GM12864 (cell line): Measurements from ENCODE around the gene ANKS3.

Source experiments
- DNase-seq: peaks from one replicate; pipeline ENCODE4 v3.0.0-alpha.2; 2011; ENCODE audit warnings: low read depth
- H3K4me3 ChIP-seq: 2 replicates; pipeline ENCODE4 v1.5.1; 2011; ENCODE audit warnings: mild to moderate bottlenecking, low read depth, low read length, control low read depth
- TF ChIP-seq, protein P1 (sequence below): IDR thresholded peaks from 2 replicates; pipeline ENCODE4 v1.5.1; 2011; ENCODE audit warnings: low read depth, mild to moderate bottlenecking, moderate library complexity, low read length, control low read depth, inconsistent platforms; ENCODE audit errors: missing control alignments

Gene ANKS3

DNA sequence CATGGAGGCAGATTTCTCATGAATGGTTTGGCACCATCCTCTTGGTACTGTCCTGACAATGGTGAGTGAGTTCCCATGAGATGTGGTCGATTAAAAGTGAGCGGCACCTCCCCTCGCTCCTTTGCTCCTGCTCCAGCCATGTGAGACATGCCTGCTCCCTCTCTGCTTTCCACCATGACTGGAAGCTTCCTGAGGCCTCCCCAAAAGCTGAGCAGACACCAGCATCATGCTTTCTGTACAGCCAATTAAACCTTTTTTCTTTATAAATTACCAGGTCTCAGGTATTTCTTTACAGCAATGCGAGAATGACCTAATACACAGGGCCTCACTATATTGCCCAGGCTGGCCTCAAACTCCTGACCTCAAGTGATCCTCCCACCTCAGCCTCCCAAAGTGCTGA, 20.8 kb upstream of the ANKS3 start:
- no peak for DNase-seq
- TF ChIP-seq, protein P1, sequence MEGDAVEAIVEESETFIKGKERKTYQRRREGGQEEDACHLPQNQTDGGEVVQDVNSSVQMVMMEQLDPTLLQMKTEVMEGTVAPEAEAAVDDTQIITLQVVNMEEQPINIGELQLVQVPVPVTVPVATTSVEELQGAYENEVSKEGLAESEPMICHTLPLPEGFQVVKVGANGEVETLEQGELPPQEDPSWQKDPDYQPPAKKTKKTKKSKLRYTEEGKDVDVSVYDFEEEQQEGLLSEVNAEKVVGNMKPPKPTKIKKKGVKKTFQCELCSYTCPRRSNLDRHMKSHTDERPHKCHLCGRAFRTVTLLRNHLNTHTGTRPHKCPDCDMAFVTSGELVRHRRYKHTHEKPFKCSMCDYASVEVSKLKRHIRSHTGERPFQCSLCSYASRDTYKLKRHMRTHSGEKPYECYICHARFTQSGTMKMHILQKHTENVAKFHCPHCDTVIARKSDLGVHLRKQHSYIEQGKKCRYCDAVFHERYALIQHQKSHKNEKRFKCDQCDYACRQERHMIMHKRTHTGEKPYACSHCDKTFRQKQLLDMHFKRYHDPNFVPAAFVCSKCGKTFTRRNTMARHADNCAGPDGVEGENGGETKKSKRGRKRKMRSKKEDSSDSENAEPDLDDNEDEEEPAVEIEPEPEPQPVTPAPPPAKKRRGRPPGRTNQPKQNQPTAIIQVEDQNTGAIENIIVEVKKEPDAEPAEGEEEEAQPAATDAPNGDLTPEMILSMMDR, result no peak
- H3K4me3 ChIP-seq, result no peak overlapping the region

DNA sequence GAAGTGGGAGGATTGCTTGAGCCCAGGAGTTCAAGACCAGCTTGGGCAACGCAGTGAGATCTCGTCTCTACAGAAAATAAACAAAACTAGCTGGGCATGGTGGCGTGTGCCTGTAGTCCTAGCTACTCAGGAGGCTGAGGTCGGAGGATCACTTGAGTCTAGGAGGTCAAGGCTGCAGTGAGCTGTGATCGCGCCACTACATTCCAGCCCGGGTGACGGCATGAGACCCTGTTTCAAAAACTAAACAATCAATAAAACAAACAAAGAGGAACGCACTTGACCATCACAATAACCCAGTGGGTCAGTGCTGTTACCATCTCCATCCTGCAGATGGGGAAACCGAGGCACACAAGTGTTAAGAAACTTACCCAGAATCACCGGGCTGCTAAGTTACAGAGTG, 19.2 kb upstream of the ANKS3 start:
- TF ChIP-seq, protein P1, result no peak
- H3K4me3 ChIP-seq, result no peak overlapping the region
- DNase-seq, result no peak

DNA sequence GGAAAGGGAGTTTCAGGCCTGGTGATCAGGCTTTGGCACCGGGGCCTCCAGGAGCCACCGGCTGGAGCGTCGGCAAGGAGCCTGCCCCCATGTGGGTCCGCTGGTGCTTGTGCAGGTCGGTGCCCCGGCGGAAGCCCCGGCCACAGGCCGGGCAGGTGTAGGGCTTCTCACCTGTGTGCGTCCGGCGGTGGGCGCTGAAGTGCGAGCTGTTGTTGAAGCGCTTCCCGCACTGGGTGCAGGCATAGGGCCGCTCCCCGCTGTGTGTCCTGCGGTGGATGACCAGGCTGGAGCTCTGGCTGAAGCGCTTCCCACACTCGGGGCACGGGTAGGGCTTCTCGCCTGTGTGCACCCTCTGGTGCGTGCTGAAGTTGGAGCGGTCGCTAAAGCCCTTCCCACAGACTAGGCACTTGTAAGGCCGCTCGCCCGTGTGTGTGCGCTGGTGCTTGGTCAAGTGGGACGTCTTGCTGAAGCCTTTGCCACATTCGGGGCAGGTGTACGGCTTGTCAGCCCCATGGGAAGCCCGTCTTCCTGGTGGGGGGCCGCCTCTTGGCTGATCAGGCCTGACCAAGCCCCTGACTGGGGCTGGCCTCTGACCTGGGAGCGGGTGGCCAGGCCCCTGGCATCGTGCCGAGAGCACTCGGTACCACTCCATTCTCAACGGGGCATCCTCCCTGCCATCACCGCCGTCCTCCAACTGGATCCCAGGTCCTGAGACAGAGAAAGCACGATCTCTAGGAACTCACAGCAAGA, 18.5 kb upstream of the ANKS3 start:
- no peak overlapping the region for H3K4me3 ChIP-seq
- no peak for DNase-seq
- TF ChIP-seq, protein P1, result no peak

DNA sequence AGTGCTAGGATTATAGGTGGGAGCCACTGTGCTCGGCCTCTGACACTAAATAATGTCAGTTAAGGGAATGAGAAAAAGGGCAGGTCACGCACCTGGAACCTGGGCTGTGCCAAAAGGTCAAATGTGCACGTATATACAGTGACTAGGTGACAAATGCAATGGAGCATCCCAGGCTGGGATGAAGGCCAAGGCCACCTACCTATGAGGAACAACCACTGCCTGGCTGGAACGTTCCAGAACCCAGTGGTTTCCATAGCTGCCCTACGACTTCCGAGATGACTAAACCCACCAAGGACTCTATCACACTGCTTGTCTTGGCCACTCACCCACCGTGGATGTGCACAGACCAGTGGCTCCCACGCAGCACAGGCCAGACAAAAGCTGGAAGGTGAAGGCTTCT, 16.8 kb upstream of the ANKS3 start:
- no peak overlapping the region for H3K4me3 ChIP-seq
- TF ChIP-seq, protein P1, result no peak
- DNase-seq, result no peak

DNA sequence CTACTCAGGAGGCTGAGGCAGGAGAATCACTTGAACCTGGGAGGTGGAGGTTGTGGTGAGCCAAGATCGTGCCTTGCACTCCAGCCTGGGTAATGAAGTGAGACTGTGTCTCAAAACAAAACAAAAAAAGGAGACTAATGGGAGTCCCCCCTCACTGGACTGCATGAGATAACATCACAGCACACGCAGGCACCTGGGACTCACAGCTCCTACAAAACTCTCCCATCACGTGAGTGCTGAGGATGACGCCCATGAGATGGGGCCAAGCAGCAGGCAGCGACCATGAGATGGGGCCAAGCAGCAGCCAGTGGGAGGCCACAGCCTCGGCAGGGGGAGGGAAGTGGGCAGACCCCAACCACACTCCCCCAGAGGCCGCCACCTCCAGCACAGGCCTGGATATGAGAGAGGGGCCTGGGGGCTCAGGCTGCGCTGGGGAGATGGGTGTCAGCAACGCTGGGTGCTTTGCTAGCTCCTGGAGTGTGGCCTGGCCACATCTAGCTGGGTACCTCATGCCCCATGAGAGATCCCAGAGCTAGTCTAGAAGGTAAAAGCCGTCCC, 15.7 kb upstream of the ANKS3 start:
- DNase-seq, result no peak
- H3K4me3 ChIP-seq, result no peak overlapping the region
- TF ChIP-seq, protein P1, result no peak

DNA sequence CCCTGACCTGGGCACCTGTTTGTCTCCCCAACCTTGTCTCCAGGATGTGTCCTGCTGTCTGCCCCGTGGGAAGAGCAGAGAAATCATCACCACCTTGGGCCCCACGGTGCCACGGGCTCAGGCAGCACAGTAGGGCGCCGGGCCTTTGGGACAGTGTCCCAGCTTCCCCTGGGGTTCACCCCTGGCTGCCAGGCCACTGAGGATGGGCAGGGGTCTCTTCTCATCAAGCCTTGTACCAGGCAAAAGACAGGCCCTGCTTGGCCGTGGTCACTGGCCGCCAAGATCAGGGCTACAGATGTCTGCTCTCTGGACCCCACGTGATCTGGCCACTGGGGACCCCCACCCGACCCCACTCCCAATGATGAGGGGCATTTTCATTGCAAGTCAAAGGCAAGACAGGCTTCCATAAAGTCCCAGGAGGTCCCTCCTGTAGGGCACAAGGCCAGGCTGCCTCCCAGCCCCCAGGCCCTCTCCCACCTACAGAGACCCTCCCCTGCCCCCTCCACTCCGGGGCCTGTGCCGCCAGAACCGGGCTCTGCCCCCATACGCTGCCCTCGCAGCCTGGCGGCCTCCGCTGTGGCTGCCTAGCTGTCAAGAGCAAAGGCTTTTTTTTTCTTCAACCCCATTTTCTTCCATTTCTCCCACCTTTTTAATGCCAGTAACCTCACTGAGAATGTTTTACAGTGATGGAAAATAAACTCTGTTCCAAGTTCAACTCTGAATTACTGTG, 14.8 kb upstream of the ANKS3 start:
- no peak overlapping the region for H3K4me3 ChIP-seq
- no peak for DNase-seq
- TF ChIP-seq, protein P1, result no peak
